HepG2 (cell line): ENCODE measurements around the gene ARPIN. TPM values are rescaled to one million over a fixed set of nuclear protein-coding genes. Genes with fewer than 3 reads are reported as not detected.

Experiments used
- ATAC-seq: fragments of 200-7000 bp; cut with Tn5 transposase; 3 replicates; pipeline ENCODE4 v1.9.1; 2020; ENCODE audit warnings: mild to moderate bottlenecking, moderate library complexity
- Bru-seq: library from RNA; stranded (reverse); fragments of 400-500 nt; gene quantifications from one replicate; lab custom pipeline; 2021; lab: Mats Ljungman, UMichigan
- BruChase-seq, 2 experiments: library from RNA; stranded (reverse); fragments of 400-500 nt; gene quantifications; one replicate each; lab custom pipeline; 2021; lab: Mats Ljungman, UMichigan
- BruUV-seq: library from RNA; stranded (reverse); fragments of 400-500 nt; replicated peaks from 2 replicates; lab custom pipeline; 2021; lab: Mats Ljungman, UMichigan
- CTCF ChIA-PET: fragments of 300-600 bp; formaldehyde crosslinking; extraction: SDS; loops from one replicate; lab custom pipeline; 2021; ENCODE audit warnings: low total read pairs, inconsistent platforms, low intra/inter-chr PET ratio; lab: Yijun Ruan, JAX
- POLR2A ChIA-PET: fragments of 350-600 bp; sonication (Branson Sonifier 250); formaldehyde crosslinking; loops from one replicate; lab custom pipeline; 2020; ENCODE audit warnings: antibody characterized with exemption, inconsistent platforms; lab: Yijun Ruan, JAX
- DNase-seq: peaks from one replicate; pipeline ENCODE4 v3.0.0-alpha.2; 2015; ENCODE audit warnings: low spot score
- FAIRE-seq: peaks from 3 replicates; lab custom pipeline; 2011; peaks lifted over from hg19 to GRCh38; lab: Jason Lieb, UNC
- H2AFZ ChIP-seq: one replicate; pipeline ENCODE4 v1.6.1; 2011; ENCODE audit warnings: low read length, inconsistent platforms
- H3K27ac ChIP-seq: fragments of 300-600 bp; 3 replicates; pipeline ENCODE4 v1.8.0; 2011; ENCODE audit warnings: mixed run types, mild to moderate bottlenecking, mixed read lengths, low read length, inconsistent platforms; ENCODE audit not compliant: insufficient read depth; ENCODE audit errors: extremely low read length
- H3K27me3 ChIP-seq, 2 experiments: fragments of 200-600 bp in 1 of 2; 2 replicates in 1 of 2; 3 replicates in 1 of 2; pipeline versions ENCODE4 v1.6.0 to v1.8.0; 2011; ENCODE audit warnings: low read length in 2 of 2, mild to moderate bottlenecking in 2 of 2, moderate library complexity in 2 of 2, inconsistent platforms in 1 of 2; ENCODE audit not compliant: insufficient read depth in 2 of 2, control insufficient read depth in 1 of 2
- H3K36me3 ChIP-seq, 2 experiments: fragments of 200-600 bp in 1 of 2; replicated peaks in 1 of 2; 2 replicates in 1 of 2; 3 replicates in 1 of 2; pipeline versions ENCODE4 v1.5.1 to v1.8.0; 2011; ENCODE audit warnings: low read length in 2 of 2, inconsistent platforms in 1 of 2; ENCODE audit not compliant: insufficient read depth in 2 of 2, control insufficient read depth in 1 of 2
- H3K4me1 ChIP-seq: 2 replicates; pipeline ENCODE4 v1.5.1; 2012; ENCODE audit warnings: low read length, inconsistent platforms; ENCODE audit not compliant: insufficient read depth
- H3K4me2 ChIP-seq: 2 replicates; pipeline ENCODE4 v1.6.0; 2011; ENCODE audit warnings: low read depth, low read length, inconsistent platforms
- H3K4me3 ChIP-seq, 3 experiments: fragments of 200-600 bp in 1 of 3; sonication (generic), shearing (Covaris generic) in 1 of 3; replicated peaks in 1 of 3; 2 replicates each; pipeline ENCODE4 v1.5.1; 2011 to 2016; ENCODE audit warnings: low read length in 3 of 3, inconsistent platforms in 2 of 3, low read depth in 2 of 3, mild to moderate bottlenecking in 2 of 3, control low read depth in 1 of 3, mixed read lengths in 1 of 3; ENCODE audit not compliant: insufficient read depth in 1 of 3
- H3K79me2 ChIP-seq: one replicate; pipeline ENCODE4 v1.6.1; 2011; ENCODE audit warnings: low read length, inconsistent platforms; ENCODE audit not compliant: insufficient read depth
- H3K9ac ChIP-seq: 2 replicates; pipeline ENCODE4 v1.6.0; 2011; ENCODE audit warnings: mild to moderate bottlenecking, low read depth, low read length, inconsistent platforms; ENCODE audit not compliant: insufficient read depth
- H3K9me3 ChIP-seq: 2 replicates; pipeline ENCODE4 v1.5.1; 2012; ENCODE audit warnings: mild to moderate bottlenecking, low read length
- H4K20me1 ChIP-seq: 2 replicates; pipeline ENCODE4 v1.6.0; 2011; ENCODE audit warnings: inconsistent platforms, mild to moderate bottlenecking, low read length, moderate library complexity; ENCODE audit not compliant: insufficient read depth
- CAMTA2 ChIP-seq: sonication (generic); formaldehyde crosslinking; IDR thresholded peaks from 2 replicates; pipeline ENCODE4 v1.4.0; 2020; ENCODE audit warnings: mild to moderate bottlenecking, missing genetic modification reagents, borderline replicate concordance
- EHMT2 ChIP-seq: fragments of 200-600 bp; sonication (generic); IDR thresholded peaks from 2 replicates; pipeline ENCODE4 v1.7.0; 2017; ENCODE audit warnings: antibody characterized with exemption, low read depth, low read length, borderline replicate concordance
- HOXA7 ChIP-seq: sonication (generic); formaldehyde crosslinking; IDR thresholded peaks from 2 replicates; pipeline ENCODE4 v1.8.1; 2022; ENCODE audit warnings: mild to moderate bottlenecking, missing genetic modification reagents, moderate library complexity
- MAFG ChIP-seq: sonication (generic); formaldehyde crosslinking; IDR thresholded peaks from 2 replicates; pipeline ENCODE4 v1.5.1; 2020; ENCODE audit warnings: mild to moderate bottlenecking, missing genetic modification reagents
- TCF7 ChIP-seq: sonication (generic); IDR thresholded peaks from 2 replicates; pipeline ENCODE4 v1.6.1; 2016; ENCODE audit warnings: antibody characterized with exemption, low read depth
- WGBS: methylation state at CpG from one replicate; pipeline ENCODE4 v1.1.6; 2017; ENCODE audit warnings: low lambda C conversion rate; 5-methylcytosine and 5-hydroxymethylcytosine counted together
- in situ Hi-C: cut with HindIII; loops from 2 replicates; pipeline ENCODE4 v1.10.0; 2017; ENCODE audit warnings: low pct_unique_long_range_greater_than_20kb; ENCODE audit not compliant: extremely low pct_ligation_motif_present
- intact Hi-C: fragments of 100-400 bp; cut with micrococcal nuclease; formaldehyde crosslinking; loops from one replicate; pipeline ENCODE4 v1.10.0; 2022; ENCODE audit not compliant: unreplicated experiment
- long read RNA-seq, 2 experiments: library from RNA in 1 of 2; library from polyadenylated mRNA in 1 of 2; stranded (forward) in 1 of 2; unstranded in 1 of 2; transcript quantifications; one replicate each; pipeline ENCODE4 v2.0.0, GENCODE V29; 2019 to 2022
- polyA minus RNA-seq, 3 experiments: library from RNA; depleted of rRNA, polyadenylated mRNA; stranded (reverse); fragments of >200 nt; gene quantifications; 2 replicates each; pipeline ENCODE4 v1.2.3, GENCODE V29; 2011; ENCODE audit warnings: low replicate concordance in 1 of 3
- polyA plus RNA-seq, 8 experiments: library from polyadenylated mRNA; depleted of rRNA in 3 of 8; stranded (reverse) in 7 of 8; unstranded in 1 of 8; fragments of >200 nt; fragmentation: Illumina TruSeq in 4 of 8; extraction: Trizol in 4 of 8; gene quantifications; 2 replicates each; pipeline versions ENCODE4 v1.2.1 to v1.2.3, GENCODE V29; 2011 to 2016; ENCODE audit warnings: low read depth in 4 of 8, missing spikeins in 1 of 8, mixed read lengths in 1 of 8; ENCODE audit not compliant: insufficient read depth in 1 of 8
- total RNA-seq, 5 experiments: library from RNA; depleted of rRNA; stranded (reverse); fragments of >200 nt; fragmentation: Illumina TruSeq; extraction: Trizol; gene quantifications; 2 replicates each; pipeline ENCODE4 v1.2.3, GENCODE V29; 2016; ENCODE audit warnings: low read depth in 1 of 5
- TF ChIP-seq, protein P1 (sequence below): sonication (generic); formaldehyde crosslinking; IDR thresholded peaks from 2 replicates; pipeline ENCODE4 v1.8.0; 2022; ENCODE audit warnings: low read depth, missing genetic modification reagents
- TF ChIP-seq, protein P2 (sequence below): sonication (generic); formaldehyde crosslinking; IDR thresholded peaks from 2 replicates; pipeline ENCODE4 v1.9.0; 2021; ENCODE audit warnings: mild to moderate bottlenecking, missing genetic modification reagents

The ARPIN gene
- total RNA-seq (2016; rRNA removed; fragmentation: Illumina TruSeq; extraction: Trizol) (5.0 and 5.3 TPM in 2 replicates), polyA plus RNA-seq (2011; rRNA removed) (2.8 and 2.9 TPM in 2 replicates), polyA minus RNA-seq (2011; rRNA and poly(A)+ RNA removed; ENCODE audit: low replicate concordance) (4.6 and 18.8 TPM in 2 replicates), Bru-seq, nascent RNA (percentile 53 among the genes with signal in this experiment), BruChase-seq, experiment 1, labeled RNA remaining after a 6-hour chase (percentile 73 among the genes with signal in this experiment), BruChase-seq, experiment 2, labeled RNA remaining after a 2-hour chase (percentile 60 among the genes with signal in this experiment)
- 1.2 and 1.7 TPM in 2 replicates for total RNA-seq (2016; cell fraction: cytosol; rRNA removed; fragmentation: Illumina TruSeq; extraction: Trizol; ENCODE audit: low read depth)
- 4.1 and 5.0 TPM in 2 replicates for total RNA-seq (2016; cell fraction: insoluble cytoplasmic fraction; rRNA removed; fragmentation: Illumina TruSeq; extraction: Trizol)
- 2.6 and 2.8 TPM in 2 replicates for total RNA-seq (2016; cell fraction: membrane; rRNA removed; fragmentation: Illumina TruSeq; extraction: Trizol)
- total RNA-seq (2016; cell fraction: nucleus; rRNA removed; fragmentation: Illumina TruSeq; extraction: Trizol): 4.1 and 5.5 TPM in 2 replicates
- 1.7 and 2.2 TPM in 2 replicates for polyA plus RNA-seq (2011; cell fraction: cytosol; rRNA removed)
- polyA plus RNA-seq (2011; cell fraction: nucleus; rRNA removed): 3.2 and 3.8 TPM in 2 replicates
- 1.8 and 3.2 TPM in 2 replicates for polyA plus RNA-seq (2012)
- 0.83 and 1.00 TPM in 2 replicates for polyA plus RNA-seq (2016; cell fraction: cytosol; fragmentation: Illumina TruSeq; extraction: Trizol; ENCODE audit: low read depth)
- 4.0 and 4.8 TPM in 2 replicates for polyA plus RNA-seq (2016; cell fraction: insoluble cytoplasmic fraction; fragmentation: Illumina TruSeq; extraction: Trizol; ENCODE audit: low read depth)
- 1.8 TPM in 2 replicates for polyA plus RNA-seq (2016; cell fraction: membrane; fragmentation: Illumina TruSeq; extraction: Trizol; ENCODE audit: low read depth)
- polyA plus RNA-seq (2016; cell fraction: nucleus; fragmentation: Illumina TruSeq; extraction: Trizol; ENCODE audit: insufficient read depth, low read depth): 4.8 and 6.0 TPM in 2 replicates
- polyA minus RNA-seq (2011; cell fraction: cytosol; rRNA and poly(A)+ RNA removed): 1.5 and 1.8 TPM in 2 replicates
- polyA minus RNA-seq (2011; cell fraction: nucleus; rRNA and poly(A)+ RNA removed): 4.5 and 6.6 TPM in 2 replicates
- long read RNA-seq, experiment 1, full-length matches to known transcripts: 3 of 3 reads
- long read RNA-seq, experiment 1, partial matches to known transcripts: 0 of 3 reads
- long read RNA-seq, experiment 1, other reads (novel, unspliced or antisense): 0 of 3 reads
- long read RNA-seq, experiment 2, full-length matches to known transcripts: 4 of 10 reads
- long read RNA-seq, experiment 2, partial matches to known transcripts: 0 of 10 reads
- long read RNA-seq, experiment 2, other reads (novel, unspliced or antisense): 6 of 10 reads

DNA sequence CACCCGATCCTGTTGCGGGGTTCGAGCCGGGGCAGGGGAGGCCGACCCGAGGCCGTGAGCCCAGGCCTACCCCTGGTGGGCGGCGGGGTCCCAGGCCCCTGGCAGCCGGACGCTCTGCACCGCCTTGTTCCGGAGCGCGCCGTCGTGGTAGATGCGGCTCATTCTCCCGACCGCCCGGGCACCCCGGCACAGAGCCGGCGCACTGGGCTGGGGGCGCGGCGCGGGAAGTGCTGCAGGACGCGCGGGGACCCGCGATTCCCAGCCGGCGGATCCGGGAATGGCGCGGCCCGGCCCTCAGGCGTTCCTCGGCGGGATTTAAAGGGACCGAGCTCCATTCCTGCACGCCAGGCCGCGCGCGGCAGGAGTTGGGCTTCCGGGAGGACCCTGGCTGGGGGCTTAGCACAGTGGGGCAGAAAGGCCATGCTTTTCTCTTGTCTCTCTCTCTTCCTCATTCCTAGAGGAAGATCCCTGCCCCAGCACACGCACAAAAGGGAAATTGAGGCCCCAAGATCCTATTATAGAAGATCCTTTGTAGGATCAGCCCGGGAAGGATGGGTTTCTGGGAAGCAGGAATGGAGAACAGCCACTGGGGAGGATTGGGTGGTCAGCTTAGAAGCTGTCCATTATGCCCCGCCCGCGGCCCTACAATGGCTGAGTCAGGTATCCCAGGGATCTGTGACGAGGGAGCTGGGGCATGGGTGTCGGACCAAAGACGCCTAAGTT is at the start of gene ARPIN:
Gene ARPIN, minus strand, starts transcription at position 279 of the 723 bp plus-strand sequence. Its CDS starts 117 bp downstream, at position 162.
- Histone ChIP-seq H3K4me2 (peak within 1 kb of the TSS; percentile 97), H3K79me2 (no peaks in the 10 kb centered on the region), H2AFZ (peak within 1 kb of the TSS; percentile 95), H3K9ac (peak within 1 kb of the TSS; percentile 76), H3K27ac (peak within 1 kb of the TSS; percentile 58), H3K4me3 (peak within 1 kb of the TSS; percentile 80 to 86 (median 84)), H3K27me3 (no peaks in the 10 kb centered on the region), H3K36me3 (no peaks in the 10 kb centered on the region), H4K20me1 (no peaks in the 10 kb centered on the region), H3K4me1 (peaks cover 24% of the 10 kb centered on the region), H3K9me3 (no peaks in the 10 kb centered on the region)
- intact Hi-C loops (loop anchor here (2.0 to 10.0 kb wide), 2 partner anchors 82 to 158 kb away; no protein-coding TSS in a partner anchor), in situ Hi-C loops (loop anchor here (5.0 kb wide), 1 partner anchor 59 kb away; no protein-coding TSS in a partner anchor)
- peak; percentile 84 for ATAC-seq
- POLR2A ChIA-PET: interaction anchor here (0.9 to 2.5 kb wide), 11 partner anchors 9 to 189 kb away, joined by 3 to 14 read pairs (median 5); partner anchors contain the start of genes AP3S2 and IDH2
- FAIRE-seq: no peak
- 0% methylated on average over 20 of the region's 57 CpGs for WGBS
- no TSS peak for BruUV-seq
- CTCF ChIA-PET: no interaction called here
- DNase-seq: peak; percentile 16
- TF ChIP-seq CAMTA2 (CRISPR knock-in tag) (no peak), EHMT2 (no peak), TCF7 (no peak), HOXA7 (no peak), MAFG (CRISPR knock-in tag) (no peak)
- TF ChIP-seq, protein P1, sequence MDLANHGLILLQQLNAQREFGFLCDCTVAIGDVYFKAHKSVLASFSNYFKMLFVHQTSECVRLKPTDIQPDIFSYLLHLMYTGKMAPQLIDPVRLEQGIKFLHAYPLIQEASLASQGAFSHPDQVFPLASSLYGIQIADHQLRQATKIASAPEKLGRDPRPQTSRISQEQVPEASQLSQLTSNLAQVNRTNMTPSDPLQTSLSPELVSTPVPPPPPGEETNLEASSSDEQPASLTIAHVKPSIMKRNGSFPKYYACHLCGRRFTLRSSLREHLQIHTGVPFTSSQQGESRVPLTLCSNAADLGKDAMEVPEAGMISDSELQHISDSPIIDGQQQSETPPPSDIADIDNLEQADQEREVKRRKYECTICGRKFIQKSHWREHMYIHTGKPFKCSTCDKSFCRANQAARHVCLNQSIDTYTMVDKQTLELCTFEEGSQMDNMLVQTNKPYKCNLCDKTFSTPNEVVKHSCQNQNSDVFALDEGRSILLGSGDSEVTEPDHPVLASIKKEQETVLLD (CRISPR knock-in tag): no peak
- TF ChIP-seq, protein P2, sequence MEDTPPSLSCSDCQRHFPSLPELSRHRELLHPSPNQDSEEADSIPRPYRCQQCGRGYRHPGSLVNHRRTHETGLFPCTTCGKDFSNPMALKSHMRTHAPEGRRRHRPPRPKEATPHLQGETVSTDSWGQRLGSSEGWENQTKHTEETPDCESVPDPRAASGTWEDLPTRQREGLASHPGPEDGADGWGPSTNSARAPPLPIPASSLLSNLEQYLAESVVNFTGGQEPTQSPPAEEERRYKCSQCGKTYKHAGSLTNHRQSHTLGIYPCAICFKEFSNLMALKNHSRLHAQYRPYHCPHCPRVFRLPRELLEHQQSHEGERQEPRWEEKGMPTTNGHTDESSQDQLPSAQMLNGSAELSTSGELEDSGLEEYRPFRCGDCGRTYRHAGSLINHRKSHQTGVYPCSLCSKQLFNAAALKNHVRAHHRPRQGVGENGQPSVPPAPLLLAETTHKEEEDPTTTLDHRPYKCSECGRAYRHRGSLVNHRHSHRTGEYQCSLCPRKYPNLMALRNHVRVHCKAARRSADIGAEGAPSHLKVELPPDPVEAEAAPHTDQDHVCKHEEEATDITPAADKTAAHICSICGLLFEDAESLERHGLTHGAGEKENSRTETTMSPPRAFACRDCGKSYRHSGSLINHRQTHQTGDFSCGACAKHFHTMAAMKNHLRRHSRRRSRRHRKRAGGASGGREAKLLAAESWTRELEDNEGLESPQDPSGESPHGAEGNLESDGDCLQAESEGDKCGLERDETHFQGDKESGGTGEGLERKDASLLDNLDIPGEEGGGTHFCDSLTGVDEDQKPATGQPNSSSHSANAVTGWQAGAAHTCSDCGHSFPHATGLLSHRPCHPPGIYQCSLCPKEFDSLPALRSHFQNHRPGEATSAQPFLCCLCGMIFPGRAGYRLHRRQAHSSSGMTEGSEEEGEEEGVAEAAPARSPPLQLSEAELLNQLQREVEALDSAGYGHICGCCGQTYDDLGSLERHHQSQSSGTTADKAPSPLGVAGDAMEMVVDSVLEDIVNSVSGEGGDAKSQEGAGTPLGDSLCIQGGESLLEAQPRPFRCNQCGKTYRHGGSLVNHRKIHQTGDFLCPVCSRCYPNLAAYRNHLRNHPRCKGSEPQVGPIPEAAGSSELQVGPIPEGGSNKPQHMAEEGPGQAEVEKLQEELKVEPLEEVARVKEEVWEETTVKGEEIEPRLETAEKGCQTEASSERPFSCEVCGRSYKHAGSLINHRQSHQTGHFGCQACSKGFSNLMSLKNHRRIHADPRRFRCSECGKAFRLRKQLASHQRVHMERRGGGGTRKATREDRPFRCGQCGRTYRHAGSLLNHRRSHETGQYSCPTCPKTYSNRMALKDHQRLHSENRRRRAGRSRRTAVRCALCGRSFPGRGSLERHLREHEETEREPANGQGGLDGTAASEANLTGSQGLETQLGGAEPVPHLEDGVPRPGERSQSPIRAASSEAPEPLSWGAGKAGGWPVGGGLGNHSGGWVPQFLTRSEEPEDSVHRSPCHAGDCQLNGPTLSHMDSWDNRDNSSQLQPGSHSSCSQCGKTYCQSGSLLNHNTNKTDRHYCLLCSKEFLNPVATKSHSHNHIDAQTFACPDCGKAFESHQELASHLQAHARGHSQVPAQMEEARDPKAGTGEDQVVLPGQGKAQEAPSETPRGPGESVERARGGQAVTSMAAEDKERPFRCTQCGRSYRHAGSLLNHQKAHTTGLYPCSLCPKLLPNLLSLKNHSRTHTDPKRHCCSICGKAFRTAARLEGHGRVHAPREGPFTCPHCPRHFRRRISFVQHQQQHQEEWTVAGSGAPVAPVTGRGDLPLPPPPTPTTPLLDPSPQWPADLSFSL (CRISPR knock-in tag): 0 out of 2 replicates have a peak, but pooled peaks have one; percentile 46
